ENCODE measurements around the gene OPRM1.
"Not testable (repeated sequence)": the region's sequence is repeated elsewhere in the genome, so short reads cannot be mapped to it uniquely, and the experiment has no call there.

OPRM1 gene

DNA sequence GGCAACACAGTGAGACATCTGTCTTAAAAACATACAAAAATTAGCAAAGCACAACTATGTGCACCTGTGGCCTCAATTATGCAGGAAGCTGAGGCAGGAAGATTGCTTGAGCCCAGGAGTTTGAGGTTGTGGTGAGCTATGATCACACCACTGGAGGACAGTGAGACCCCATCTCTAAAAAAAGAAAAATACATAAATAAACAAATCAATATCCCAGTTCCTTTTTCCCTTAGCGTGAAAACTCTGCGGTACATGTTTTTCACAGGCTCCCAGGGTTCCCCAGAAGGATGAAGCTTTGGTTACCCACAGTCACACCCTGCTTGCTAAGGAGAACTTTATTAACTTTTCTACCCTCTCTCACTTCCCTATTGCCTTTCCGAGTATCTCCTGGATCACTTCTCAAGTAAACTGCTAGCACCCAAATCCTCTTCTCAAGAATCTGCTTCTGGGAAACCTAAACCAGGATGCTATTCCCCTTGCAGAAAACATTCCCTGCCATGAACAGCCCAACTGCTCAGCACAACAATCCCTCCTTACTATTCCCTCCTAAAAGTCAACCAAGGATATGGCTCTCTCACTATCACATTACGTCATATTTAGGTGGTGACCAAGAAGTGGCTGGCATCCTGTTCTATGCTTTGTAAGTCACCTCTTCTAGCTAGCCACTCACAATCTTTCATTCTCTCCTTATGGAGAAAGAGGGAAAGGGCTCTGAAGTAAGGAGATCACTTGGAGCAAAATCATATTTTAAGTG lies 195.2 kb downstream of the OPRM1 start:
- CTCF ChIA-PET = no interaction called here
- no peak for TF ChIP-seq CTCF (conservative IDR thresholded peaks at IDR 0.05; ENCODE audit: low read depth)
- H3K27ac ChIP-seq = no peak overlapping the region
- POLR2A ChIA-PET (ENCODE audit: low non-redundant PET) = no interaction called here
- no peak for DNase-seq (ENCODE audit: low spot score)

DNA sequence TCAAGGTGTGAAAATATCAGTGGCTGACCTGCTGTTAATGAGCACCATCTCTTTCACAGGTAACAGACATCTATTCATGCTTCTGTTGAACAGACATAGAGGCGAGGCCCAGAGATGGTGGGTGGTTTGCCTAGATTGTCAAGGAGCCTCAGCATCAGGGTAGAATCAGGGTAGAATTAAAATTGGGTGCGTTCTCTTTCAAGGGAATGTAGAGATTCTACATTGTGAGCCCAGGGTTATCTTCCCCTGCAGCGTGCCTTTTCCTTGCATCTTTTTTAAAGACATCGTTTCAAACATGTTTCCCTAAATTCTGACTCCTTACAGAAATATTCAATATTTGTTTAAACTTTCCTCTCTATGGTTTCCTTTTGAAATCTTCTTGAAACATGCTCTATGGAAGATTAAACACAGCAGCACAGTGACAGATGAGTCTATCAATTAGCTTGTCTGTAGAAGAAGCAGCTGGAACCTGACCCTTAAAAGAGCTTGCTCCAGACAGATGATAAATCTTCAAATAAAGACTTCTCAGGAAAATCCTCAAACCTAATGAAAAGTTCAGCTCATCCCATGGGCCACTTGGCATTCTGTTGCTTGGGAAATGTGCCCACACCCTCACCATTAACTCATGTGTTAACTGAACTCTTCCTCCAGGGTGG lies 197.7 kb downstream of the OPRM1 start:
- ChIA-PET POLR2A (ENCODE audit: low non-redundant PET) (no interaction called here), CTCF (no interaction called here)
- DNase-seq (ENCODE audit: low spot score) = no peak
- no peak overlapping the region for H3K27ac ChIP-seq
- no peak for TF ChIP-seq CTCF (conservative IDR thresholded peaks at IDR 0.05; ENCODE audit: low read depth)

GRCh38 chr6:154238831-154239230 lies 199.8 kb downstream of the OPRM1 start:
- H3K27ac ChIP-seq = no peak overlapping the region
- POLR2A ChIA-PET (ENCODE audit: low non-redundant PET) = no interaction called here
- CTCF ChIA-PET = interaction anchor here (0.5 kb wide), 1 partner anchor 375 kb away, joined by 3 read pairs; no protein-coding TSS in a partner anchor
- DNase-seq (ENCODE audit: low spot score) = no peak
- no peak for TF ChIP-seq CTCF (conservative IDR thresholded peaks at IDR 0.05; ENCODE audit: low read depth)

- CTCF ChIA-PET = interaction anchor here (0.6 kb wide), 1 partner anchor 1029 kb away, joined by 3 read pairs; no protein-coding TSS in a partner anchor
- TF ChIP-seq CTCF (conservative IDR thresholded peaks at IDR 0.05; ENCODE audit: low read depth) = no peak
- no peak overlapping the region for H3K27ac ChIP-seq
- DNase-seq (ENCODE audit: low spot score) = peak; percentile 78
- POLR2A ChIA-PET (ENCODE audit: low non-redundant PET) = no interaction called here
Observed at GRCh38 chr6:154239392-154239791, 200.4 kb downstream of the OPRM1 start.

DNA sequence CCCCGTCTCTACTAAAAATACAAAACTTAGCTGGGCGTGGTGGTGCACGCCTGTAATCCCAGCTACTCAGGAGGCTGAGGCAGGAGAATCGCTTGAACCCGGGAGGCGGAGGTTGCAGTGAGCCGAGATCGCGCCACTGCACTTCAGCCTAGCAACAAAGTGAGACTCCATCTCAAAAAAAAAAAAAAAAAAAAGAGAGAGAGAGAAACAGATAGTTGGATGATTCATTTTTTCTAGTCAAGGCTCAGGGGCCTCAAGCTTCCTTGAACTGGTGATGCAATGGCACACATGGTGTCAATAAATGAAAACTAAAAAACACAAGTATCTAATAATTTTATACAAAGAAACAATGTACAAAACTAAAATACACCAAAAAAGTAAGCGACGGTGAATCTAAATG lies 202.0 kb downstream of the OPRM1 start:
- POLR2A ChIA-PET (ENCODE audit: low non-redundant PET); DNase-seq (ENCODE audit: low spot score); H3K27ac ChIP-seq: not testable (repeated sequence)
- CTCF ChIA-PET = interaction anchor here (0.7 kb wide), 2 partner anchors 160 to 262 kb away, joined by 5 to 7 read pairs; no protein-coding TSS in a partner anchor

DNA sequence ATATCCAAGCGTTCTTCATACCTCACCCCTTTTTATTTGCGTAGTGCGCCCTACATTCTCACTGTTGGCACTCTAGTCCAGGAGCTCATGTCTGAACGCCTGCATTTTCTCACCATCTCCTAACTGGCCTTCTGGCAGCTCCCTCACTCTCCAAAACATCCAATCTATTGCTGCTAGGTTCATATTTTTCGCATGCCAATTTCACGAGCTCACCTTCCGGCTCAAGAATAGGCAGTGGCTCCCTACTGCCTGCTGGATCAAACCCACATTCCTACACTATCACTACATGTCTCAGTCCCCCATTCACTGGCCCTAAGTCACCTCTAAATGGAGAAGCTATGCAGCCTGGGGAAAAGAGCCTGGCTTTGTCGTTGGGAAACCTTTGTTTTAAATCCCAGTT lies 202.5 kb downstream of the OPRM1 start:
- no peak overlapping the region for H3K27ac ChIP-seq
- CTCF ChIA-PET = interaction anchor here (0.6 to 0.7 kb wide), 4 partner anchors 10 to 261 kb away, joined by 3 to 7 read pairs (median 5); no protein-coding TSS in a partner anchor
- DNase-seq (ENCODE audit: low spot score) = no peak
- POLR2A ChIA-PET (ENCODE audit: low non-redundant PET) = no interaction called here
- TF ChIP-seq CTCF (conservative IDR thresholded peaks at IDR 0.05; ENCODE audit: low read depth) = no peak
